Thyroid gland (tissue), 4 donors: Measurements from ENCODE around the gene FGF23. TPM values are rescaled to one million over a fixed set of nuclear protein-coding genes. Genes with fewer than 3 reads are reported as not detected.

Source experiments
- DNase-seq, 2 donors: peaks; one replicate each; pipeline ENCODE4 v3.0.0-alpha.2; 2019
- H3K27ac ChIP-seq, 3 donors: fragments of 200-600 bp; sonication (generic); 1 replicate in 2 of 3; 2 replicates in 1 of 3; pipeline ENCODE4 v1.5.1; 2016 to 2019; ENCODE audit warnings: mild to moderate bottlenecking in 1 of 3, moderate library complexity in 1 of 3
- H3K27me3 ChIP-seq: fragments of 200-600 bp; sonication (generic); one replicate; pipeline ENCODE4 v1.5.1; 2019
- H3K36me3 ChIP-seq, 2 donors: fragments of 200-600 bp; sonication (generic); one replicate each; pipeline ENCODE4 v1.5.1; 2016 to 2019
- H3K4me1 ChIP-seq, 2 donors: fragments of 200-600 bp; sonication (generic); one replicate each; pipeline ENCODE4 v1.5.1; 2017 to 2019
- H3K4me3 ChIP-seq, 3 donors: fragments of 200-600 bp; sonication (generic); replicated peaks in 1 of 3; 1 replicate in 2 of 3; 2 replicates in 1 of 3; pipeline ENCODE4 v1.5.1; 2016; ENCODE audit warnings: mild to moderate bottlenecking in 1 of 3
- H3K9me3 ChIP-seq: fragments of 200-600 bp; sonication (generic); one replicate; pipeline ENCODE4 v1.5.1; 2017
- POLR2A ChIP-seq, 2 donors: fragments of 450-650 bp; IDR thresholded peaks; one replicate each; pipeline ENCODE4 v1.6.1; 2017; ENCODE audit warnings: antibody characterized with exemption in 2 of 2, mild to moderate bottlenecking in 2 of 2, moderate library complexity in 1 of 2
- WGBS, 2 donors: methylation state at CpG; one replicate each; pipeline ENCODE4 v1.1.5; 2017; 5-methylcytosine and 5-hydroxymethylcytosine counted together
- intact Hi-C: fragments of 100-400 bp; cut with DNase I; formaldehyde crosslinking; loops from one replicate; pipeline ENCODE4 v1.15.1; 2023
- total RNA-seq, 4 donors: library from RNA; depleted of rRNA; stranded (reverse); fragments of >200 nt; gene quantifications; one replicate each; pipeline ENCODE4 v1.2.3, GENCODE V29; 2016
- TF ChIP-seq, protein P1 (sequence below), 6 experiments: fragments of 200-600 bp in 3 of 6; fragments of 450-650 bp in 3 of 6; sonication (generic) in 3 of 6; IDR thresholded peaks; one replicate each; pipeline ENCODE4 v1.5.1; 2016 to 2019; ENCODE audit warnings: antibody characterized with exemption in 6 of 6, mild to moderate bottlenecking in 2 of 6, inconsistent platforms in 1 of 6, moderate library complexity in 1 of 6

The FGF23 gene
- total RNA-seq: not detected

DNA sequence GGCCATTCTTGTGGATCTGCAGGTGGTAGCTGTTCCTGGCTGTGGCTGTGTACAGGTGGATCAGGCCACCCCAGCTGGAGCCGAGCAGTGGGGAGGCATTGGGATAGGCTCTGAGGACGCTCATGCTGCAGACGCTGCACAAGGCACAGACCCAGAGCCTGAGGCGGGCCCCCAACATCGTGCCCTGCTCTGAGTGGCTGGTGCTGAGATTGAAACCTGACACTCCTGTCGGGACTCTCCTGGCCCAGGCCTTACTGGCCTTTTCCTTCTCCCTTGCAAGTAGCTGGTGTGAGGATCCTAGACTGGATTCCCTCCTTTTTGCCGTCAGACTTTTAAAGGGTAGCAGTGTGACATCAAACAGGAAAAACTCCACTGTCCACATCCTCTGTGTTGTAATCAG is at the start of gene FGF23:
FGF23 (minus strand) TSS at position 308 of the 400 bp plus-strand sequence; CDS start at position 178, 130 bp downstream.
- Histone ChIP-seq H3K4me3 (no peak within 1 kb of the TSS), H3K36me3 (no peaks in the 10 kb centered on the region), H3K27ac (no peak within 1 kb of the TSS), H3K27me3 (no peaks in the 10 kb centered on the region), H3K4me1 (no peaks in the 10 kb centered on the region), H3K9me3 (no peaks in the 10 kb centered on the region)
- 3 to 11% methylated on average over 5 of the region's 7 CpGs for WGBS, 2 donors
- intact Hi-C loops: no loop called here
- peak in 1 of 2 donors; percentile 11 for DNase-seq
- TF ChIP-seq POLR2A (IDR thresholded peaks at IDR 0.05): no peak
- TF ChIP-seq, protein P1, sequence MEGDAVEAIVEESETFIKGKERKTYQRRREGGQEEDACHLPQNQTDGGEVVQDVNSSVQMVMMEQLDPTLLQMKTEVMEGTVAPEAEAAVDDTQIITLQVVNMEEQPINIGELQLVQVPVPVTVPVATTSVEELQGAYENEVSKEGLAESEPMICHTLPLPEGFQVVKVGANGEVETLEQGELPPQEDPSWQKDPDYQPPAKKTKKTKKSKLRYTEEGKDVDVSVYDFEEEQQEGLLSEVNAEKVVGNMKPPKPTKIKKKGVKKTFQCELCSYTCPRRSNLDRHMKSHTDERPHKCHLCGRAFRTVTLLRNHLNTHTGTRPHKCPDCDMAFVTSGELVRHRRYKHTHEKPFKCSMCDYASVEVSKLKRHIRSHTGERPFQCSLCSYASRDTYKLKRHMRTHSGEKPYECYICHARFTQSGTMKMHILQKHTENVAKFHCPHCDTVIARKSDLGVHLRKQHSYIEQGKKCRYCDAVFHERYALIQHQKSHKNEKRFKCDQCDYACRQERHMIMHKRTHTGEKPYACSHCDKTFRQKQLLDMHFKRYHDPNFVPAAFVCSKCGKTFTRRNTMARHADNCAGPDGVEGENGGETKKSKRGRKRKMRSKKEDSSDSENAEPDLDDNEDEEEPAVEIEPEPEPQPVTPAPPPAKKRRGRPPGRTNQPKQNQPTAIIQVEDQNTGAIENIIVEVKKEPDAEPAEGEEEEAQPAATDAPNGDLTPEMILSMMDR (IDR thresholded peaks at IDR 0.05): no peak

DNA sequence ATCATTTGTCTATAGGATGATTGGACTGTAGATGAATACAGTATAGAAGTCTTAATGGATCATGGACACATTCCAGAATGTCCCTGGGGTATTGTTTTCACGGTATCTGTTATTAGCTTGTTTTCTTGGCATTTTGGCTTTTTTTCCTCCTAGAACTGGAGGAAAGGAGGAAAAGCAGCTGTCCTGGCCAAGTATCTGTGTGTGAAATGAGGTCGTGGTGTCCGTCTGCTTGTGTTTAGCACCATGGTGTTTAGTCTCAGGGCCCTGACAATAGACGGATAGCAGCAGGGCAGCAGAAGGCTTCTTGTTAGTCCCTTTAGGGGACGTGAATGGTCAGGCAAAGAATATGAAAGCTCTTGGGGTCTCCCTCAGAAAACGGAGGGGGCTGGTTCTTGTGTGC is 44.9 kb upstream of the FGF23 start:
- no peaks in the 10 kb centered on the region for H3K9me3 ChIP-seq
- TF ChIP-seq, protein P1 (IDR thresholded peaks at IDR 0.05): no peak
- TF ChIP-seq POLR2A (IDR thresholded peaks at IDR 0.05): no peak
- H3K4me1 ChIP-seq: no peaks in the 10 kb centered on the region
- H3K36me3 ChIP-seq: no peaks in the 10 kb centered on the region
- no peak for DNase-seq
- no peak overlapping the region for H3K4me3 ChIP-seq
- H3K27ac ChIP-seq: no peak overlapping the region
- intact Hi-C loops: no loop called here
- WGBS, 2 donors: 60 to 63% methylated on average over 6 of the region's 6 CpGs
- no peaks in the 10 kb centered on the region for H3K27me3 ChIP-seq

DNA sequence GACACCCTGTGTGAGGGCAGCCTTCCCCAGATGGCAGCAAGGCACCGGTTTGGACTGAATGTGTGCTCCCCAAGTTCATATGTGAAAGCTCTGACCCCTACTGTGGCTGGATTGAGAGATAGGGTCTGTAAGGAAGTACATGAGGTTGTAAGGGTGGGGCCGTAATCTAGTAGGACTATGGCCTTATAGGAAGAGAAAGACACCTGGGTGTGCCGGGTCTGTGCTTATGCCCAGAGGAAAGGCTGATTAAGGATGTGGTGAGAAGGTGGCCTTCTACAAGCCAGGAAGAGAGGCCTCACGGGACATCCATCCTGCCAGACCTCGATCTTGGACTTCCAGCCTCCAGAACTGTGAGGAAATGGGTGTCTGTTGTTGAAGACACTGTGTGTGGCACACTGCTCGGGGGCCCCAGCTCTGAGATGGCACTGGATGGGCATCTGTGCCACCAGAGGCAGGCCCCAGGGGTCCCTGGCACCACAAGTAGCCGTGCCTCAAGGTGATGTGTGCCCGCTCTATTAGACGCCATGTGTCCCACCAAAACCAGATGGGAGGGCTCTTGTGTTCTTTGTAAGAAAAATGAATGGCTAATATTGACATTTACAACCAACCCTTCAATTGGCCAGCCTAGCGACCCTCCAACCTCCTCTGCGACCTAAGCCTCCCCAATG is 44.1 kb upstream of the FGF23 start:
- Histone ChIP-seq H3K4me1 (no peaks in the 10 kb centered on the region), H3K36me3 (no peaks in the 10 kb centered on the region), H3K4me3 (no peak overlapping the region), H3K27ac (no peak overlapping the region), H3K27me3 (no peaks in the 10 kb centered on the region), H3K9me3 (no peaks in the 10 kb centered on the region)
- DNase-seq: no peak
- WGBS, 2 donors: 86 to 90% methylated on average over 8 to 11 of the region's 11 CpGs
- TF ChIP-seq, protein P1 (IDR thresholded peaks at IDR 0.05): no peak
- no peak for TF ChIP-seq POLR2A (IDR thresholded peaks at IDR 0.05)
- intact Hi-C loops: no loop called here

DNA sequence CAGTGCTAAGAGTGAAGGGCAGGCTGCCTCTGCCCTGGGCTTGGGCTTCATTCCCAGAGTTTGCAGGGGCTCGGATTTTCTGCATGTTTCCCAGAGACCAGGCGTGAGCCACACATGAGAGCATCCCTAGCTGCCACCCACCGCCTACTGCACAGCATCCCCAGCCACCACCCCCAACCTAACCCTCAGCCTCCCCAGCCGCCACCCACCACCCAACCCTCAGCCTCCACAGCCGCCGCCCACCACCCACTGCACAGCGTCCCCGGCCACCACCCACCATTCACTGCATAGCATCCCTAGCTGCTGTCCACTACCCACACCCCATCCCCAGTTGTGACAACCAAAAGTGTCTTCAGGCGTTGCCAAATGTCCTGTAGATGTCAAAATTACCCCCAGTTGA is 43.5 kb upstream of the FGF23 start:
- Histone ChIP-seq H3K4me1 (no peaks in the 10 kb centered on the region), H3K36me3 (no peaks in the 10 kb centered on the region), H3K27ac (no peak overlapping the region), H3K4me3 (no peak overlapping the region), H3K27me3 (no peaks in the 10 kb centered on the region), H3K9me3 (no peaks in the 10 kb centered on the region)
- 91 to 94% methylated on average over 9 of the region's 9 CpGs for WGBS, 2 donors
- no peak for TF ChIP-seq POLR2A (IDR thresholded peaks at IDR 0.05)
- TF ChIP-seq, protein P1 (IDR thresholded peaks at IDR 0.05): no peak
- intact Hi-C loops: no loop called here
- no peak for DNase-seq

DNA sequence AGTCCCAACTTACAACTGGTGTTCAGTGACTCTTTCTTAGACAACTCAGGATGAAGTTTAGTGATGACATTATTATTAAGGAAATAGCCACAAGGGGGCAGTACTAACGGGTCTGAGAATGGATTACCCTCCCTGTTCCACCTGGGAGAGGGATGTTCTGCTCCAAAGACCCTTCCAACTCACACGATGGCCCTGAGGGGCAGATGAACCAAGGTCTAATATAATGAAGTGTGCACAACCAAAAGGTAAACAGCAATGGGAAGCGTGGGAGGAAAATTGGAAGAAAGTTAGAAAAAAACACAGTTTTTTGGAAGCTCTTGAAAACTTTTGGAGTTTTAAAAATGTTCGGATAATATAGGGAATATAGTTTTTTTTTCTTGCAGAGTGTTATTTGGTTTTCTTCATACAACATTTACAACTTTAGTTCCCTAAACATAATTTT is 42.1 kb upstream of the FGF23 start:
- 30 to 32% methylated on average over 4 of the region's 4 CpGs for WGBS, 2 donors
- no peak for DNase-seq
- TF ChIP-seq, protein P1 (IDR thresholded peaks at IDR 0.05): peak in 5 of 6 experiments; percentile 18 to 58 (median 29)
- no peak for TF ChIP-seq POLR2A (IDR thresholded peaks at IDR 0.05)

More for the DNA sequence above, 42.1 kb upstream of the FGF23 start:
- Histone ChIP-seq H3K27me3 (no peaks in the 10 kb centered on the region), H3K36me3 (no peaks in the 10 kb centered on the region), H3K27ac (no peak overlapping the region), H3K9me3 (no peaks in the 10 kb centered on the region), H3K4me3 (no peak overlapping the region), H3K4me1 (no peaks in the 10 kb centered on the region)
- intact Hi-C loops: no loop called here
